Neural cell (in vitro differentiated cells): ENCODE data around the gene IFIT5. TPM values are rescaled to one million over a fixed set of nuclear protein-coding genes. Genes with fewer than 3 reads are reported as not detected.
"Not testable (repeated sequence)": the region's sequence is repeated elsewhere in the genome, so short reads cannot be mapped to it uniquely, and the experiment has no call there.

ENCODE experiments used
- H2AFZ ChIP-seq: fragments of 200-600, 300-800 bp; sonication (generic), shearing (Covaris generic); 2 replicates; pipeline ENCODE4 v1.6.0; 2014; ENCODE audit warnings: low read depth, mild to moderate bottlenecking, antibody characterized with exemption, low read length, moderate library complexity
- H3F3A ChIP-seq: fragments of 200-600 bp; shearing (Covaris generic); 2 replicates; pipeline ENCODE4 v1.6.1; 2016; ENCODE audit warnings: mild to moderate bottlenecking, moderate library complexity, mixed read lengths, antibody characterized with exemption, low read length; ENCODE audit not compliant: insufficient read depth, poor library complexity, severe bottlenecking
- H3K27ac ChIP-seq: fragments of 200-600, 300-800 bp; sonication (generic), shearing (Covaris generic); 2 replicates; pipeline ENCODE4 v1.5.1; 2014; ENCODE audit warnings: mild to moderate bottlenecking, low read length, moderate library complexity
- H3K27me3 ChIP-seq: fragments of 300-800, 200-600 bp; sonication (generic), shearing (Covaris generic); 2 replicates; pipeline ENCODE4 v1.6.0; 2014; ENCODE audit warnings: mild to moderate bottlenecking, low read depth, low read length, moderate library complexity; ENCODE audit not compliant: insufficient read depth
- H3K36me3 ChIP-seq: fragments of 300-800, 200-600 bp; sonication (generic), shearing (Covaris generic); 2 replicates; pipeline ENCODE4 v1.5.1; 2014; ENCODE audit warnings: mild to moderate bottlenecking, antibody characterized with exemption, low read length, moderate library complexity; ENCODE audit not compliant: insufficient read depth
- H3K4me2 ChIP-seq: fragments of 300-800, 200-600 bp; sonication (generic), shearing (Covaris generic); 2 replicates; pipeline ENCODE4 v1.6.0; 2014; ENCODE audit warnings: mild to moderate bottlenecking, low read length
- H3K4me3 ChIP-seq: fragments of 300-800, 200-600 bp; sonication (generic), shearing (Covaris generic); 2 replicates; pipeline ENCODE4 v1.5.1; 2014; ENCODE audit warnings: mild to moderate bottlenecking, low read length, moderate library complexity
- H3K79me2 ChIP-seq: fragments of 200-600 bp; shearing (Covaris generic); replicated peaks from 2 replicates; pipeline ENCODE4 v1.6.0; 2014; ENCODE audit warnings: mild to moderate bottlenecking, low read length, moderate library complexity; ENCODE audit not compliant: insufficient read depth
- H3K9ac ChIP-seq: fragments of 300-800, 200-600 bp; sonication (generic), shearing (Covaris generic); 2 replicates; pipeline ENCODE4 v1.6.1; 2016; ENCODE audit warnings: mild to moderate bottlenecking, low read length, mixed read lengths
- H3K9me2 ChIP-seq: fragments of 200-600 bp; shearing (Covaris generic); 2 replicates; pipeline ENCODE4 v1.6.1; 2016; ENCODE audit warnings: mild to moderate bottlenecking, low read length, mixed read lengths; ENCODE audit not compliant: insufficient read depth
- H3K9me3 ChIP-seq: fragments of 200-600, 300-800 bp; sonication (generic), shearing (Covaris generic); 2 replicates; pipeline ENCODE4 v1.6.1; 2016; ENCODE audit warnings: mild to moderate bottlenecking, mixed run types, low read length, moderate library complexity, mixed read lengths
- H4K20me1 ChIP-seq: fragments of 200-600 bp; shearing (Covaris generic); 2 replicates; pipeline ENCODE4 v1.6.1; 2016; ENCODE audit warnings: mild to moderate bottlenecking, mixed run types; ENCODE audit not compliant: insufficient read depth
- EP300 ChIP-seq: fragments of 450-650 bp; conservative IDR thresholded peaks from 2 replicates; pipeline ENCODE4 v1.6.1; 2014; ENCODE audit warnings: antibody characterized with exemption, mild to moderate bottlenecking, moderate library complexity; ENCODE audit not compliant: poor library complexity, severe bottlenecking
- EZH2 ChIP-seq: fragments of 200-600, 300-800 bp; shearing (Covaris generic), sonication (generic); IDR thresholded peaks from 2 replicates; pipeline ENCODE4 v1.6.1; 2014; ENCODE audit warnings: antibody characterized with exemption, low read length, borderline replicate concordance, mild to moderate bottlenecking; ENCODE audit not compliant: insufficient read depth, poor library complexity, severe bottlenecking
- MXI1 ChIP-seq: fragments of 450-650 bp; conservative IDR thresholded peaks from 2 replicates; pipeline ENCODE4 v1.6.1; 2014; ENCODE audit warnings: antibody characterized with exemption, mild to moderate bottlenecking; ENCODE audit not compliant: poor library complexity, severe bottlenecking
- POLR2AphosphoS5 ChIP-seq: IDR thresholded peaks from 2 replicates; pipeline ENCODE4 v1.6.1; 2012
- RAD21 ChIP-seq: fragments of 450-650 bp; conservative IDR thresholded peaks from 2 replicates; pipeline ENCODE4 v1.6.1; 2014; ENCODE audit warnings: antibody characterized with exemption, mild to moderate bottlenecking, moderate library complexity
- REST ChIP-seq: IDR thresholded peaks from 2 replicates; pipeline ENCODE4 v1.6.1; 2012; ENCODE audit warnings: borderline replicate concordance
- SMC3 ChIP-seq: fragments of 450-650 bp; conservative IDR thresholded peaks from 2 replicates; pipeline ENCODE4 v1.6.1; 2014; ENCODE audit warnings: antibody characterized with exemption, mild to moderate bottlenecking, moderate library complexity; ENCODE audit not compliant: poor library complexity
- TAF1 ChIP-seq: IDR thresholded peaks from 2 replicates; pipeline ENCODE4 v1.6.1; 2012; ENCODE audit warnings: low read depth
- polyA plus RNA-seq: library from polyadenylated mRNA; depleted of rRNA; stranded (reverse); fragments of >200 nt; gene quantifications from 2 replicates; pipeline ENCODE4 v1.2.3, GENCODE V29; 2014
- TF ChIP-seq, protein P1 (sequence below): fragments of 450-650 bp; IDR thresholded peaks from 2 replicates; pipeline ENCODE4 v1.5.1; 2014; ENCODE audit warnings: antibody characterized with exemption, mild to moderate bottlenecking, moderate library complexity; ENCODE audit not compliant: poor library complexity, severe bottlenecking

Gene IFIT5
- polyA plus RNA-seq, 1 donor from 2014 or later, result 16.3 TPM

DNA sequence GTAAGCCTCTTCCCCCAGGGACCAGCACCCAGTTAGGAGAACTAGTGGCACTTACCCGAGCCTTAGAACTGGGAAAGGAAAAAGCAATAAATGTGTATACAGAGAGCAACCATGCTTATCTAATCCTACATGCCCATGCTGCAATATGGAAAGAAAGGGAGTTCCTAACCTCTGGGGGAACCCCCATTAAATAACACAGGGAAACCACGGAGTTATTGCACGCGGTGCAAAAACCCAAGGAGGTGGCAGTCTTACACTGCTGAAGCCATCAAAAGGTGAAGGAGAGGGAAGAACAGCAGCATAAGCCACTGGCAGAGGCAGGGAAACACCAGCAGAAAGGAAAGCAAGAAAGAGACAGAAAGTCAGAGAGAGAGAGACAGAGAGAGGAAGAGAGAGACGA, 3.8 kb upstream of the IFIT5 start:
- not testable (repeated sequence) for H2AFZ ChIP-seq, H3K27ac ChIP-seq, H3K36me3 ChIP-seq, H3K9ac ChIP-seq, H3K79me2 ChIP-seq, H3K27me3 ChIP-seq, H3K9me2 ChIP-seq, H3F3A ChIP-seq, H3K4me2 ChIP-seq, H4K20me1 ChIP-seq, H3K9me3 ChIP-seq
- peak overlapping the region; percentile 10 for H3K4me3 ChIP-seq

GRCh38 chr10:89411135-89411534, 3.2 kb upstream of the IFIT5 start:
- peak overlapping the region; percentile 10 for H3K4me3 ChIP-seq
- not testable (repeated sequence) for H3K9me3 ChIP-seq, H3K27me3 ChIP-seq, H3K9ac ChIP-seq, H3K9me2 ChIP-seq, H3K27ac ChIP-seq, H2AFZ ChIP-seq, H3K79me2 ChIP-seq, H3K36me3 ChIP-seq, H3K4me2 ChIP-seq, H3F3A ChIP-seq, H4K20me1 ChIP-seq

- H3K79me2 ChIP-seq, H3K9me2 ChIP-seq, H4K20me1 ChIP-seq: not testable (repeated sequence)
These were observed 2.1 kb upstream of the IFIT5 start for GRCh38 chr10:89412276-89412675.

DNA sequence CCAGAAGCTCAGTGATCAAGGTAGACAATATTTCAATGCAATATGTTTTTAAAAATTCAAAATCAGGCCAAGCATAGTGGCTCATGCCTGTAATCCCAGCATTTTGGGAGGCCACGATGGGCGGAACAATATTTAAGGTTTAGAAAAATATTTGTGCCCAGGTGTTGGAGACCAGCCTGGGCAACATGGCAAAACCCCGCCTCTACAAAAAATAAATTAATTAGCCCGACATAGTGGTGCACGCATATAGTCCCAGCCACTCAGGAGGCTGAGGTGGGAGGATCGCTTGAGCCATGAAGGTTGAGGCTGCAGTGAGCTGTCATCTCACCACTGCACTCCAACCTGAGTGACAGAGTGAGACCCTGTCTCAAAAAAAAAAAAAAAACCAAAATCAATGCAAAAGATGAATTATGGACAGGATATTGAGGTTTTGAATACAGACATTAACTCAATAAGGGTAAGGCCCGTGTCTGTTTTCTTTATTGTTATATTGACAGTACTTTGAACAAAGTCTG, 913 bp upstream of the IFIT5 start:
- no peaks in the 10 kb centered on the region for H3K36me3 ChIP-seq
- peak overlapping the region; percentile 82 for H3K9ac ChIP-seq
- peak overlapping the region; percentile 90 for H2AFZ ChIP-seq
- H3K79me2 ChIP-seq, result peaks cover 3% of the 10 kb centered on the region
- H3K27me3 ChIP-seq, result no peaks in the 10 kb centered on the region
- peak overlapping the region; percentile 64 for H3K4me2 ChIP-seq
- no peaks in the 10 kb centered on the region for H3F3A ChIP-seq
- peak overlapping the region; percentile 90 for H3K4me3 ChIP-seq
- no peak overlapping the region for H3K27ac ChIP-seq
- H3K9me3 ChIP-seq, result no peaks in the 10 kb centered on the region
- no peaks in the 10 kb centered on the region for H4K20me1 ChIP-seq
- TF ChIP-seq SMC3, result no peak
- no peak for TF ChIP-seq POLR2AphosphoS5
- TF ChIP-seq REST, result no peak
- TF ChIP-seq MXI1, result no peak
- no peak for TF ChIP-seq EZH2
- TF ChIP-seq TAF1, result no peak
- no peak for TF ChIP-seq EP300
- TF ChIP-seq RAD21, result no peak
- TF ChIP-seq, protein P1, sequence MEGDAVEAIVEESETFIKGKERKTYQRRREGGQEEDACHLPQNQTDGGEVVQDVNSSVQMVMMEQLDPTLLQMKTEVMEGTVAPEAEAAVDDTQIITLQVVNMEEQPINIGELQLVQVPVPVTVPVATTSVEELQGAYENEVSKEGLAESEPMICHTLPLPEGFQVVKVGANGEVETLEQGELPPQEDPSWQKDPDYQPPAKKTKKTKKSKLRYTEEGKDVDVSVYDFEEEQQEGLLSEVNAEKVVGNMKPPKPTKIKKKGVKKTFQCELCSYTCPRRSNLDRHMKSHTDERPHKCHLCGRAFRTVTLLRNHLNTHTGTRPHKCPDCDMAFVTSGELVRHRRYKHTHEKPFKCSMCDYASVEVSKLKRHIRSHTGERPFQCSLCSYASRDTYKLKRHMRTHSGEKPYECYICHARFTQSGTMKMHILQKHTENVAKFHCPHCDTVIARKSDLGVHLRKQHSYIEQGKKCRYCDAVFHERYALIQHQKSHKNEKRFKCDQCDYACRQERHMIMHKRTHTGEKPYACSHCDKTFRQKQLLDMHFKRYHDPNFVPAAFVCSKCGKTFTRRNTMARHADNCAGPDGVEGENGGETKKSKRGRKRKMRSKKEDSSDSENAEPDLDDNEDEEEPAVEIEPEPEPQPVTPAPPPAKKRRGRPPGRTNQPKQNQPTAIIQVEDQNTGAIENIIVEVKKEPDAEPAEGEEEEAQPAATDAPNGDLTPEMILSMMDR, result no peak
- H3K9me2 ChIP-seq, result no peaks in the 10 kb centered on the region

More at GRCh38 chr10:89412276-89412675, 2.1 kb upstream of the IFIT5 start:
- not testable (repeated sequence) for H3K27me3 ChIP-seq, H3K9ac ChIP-seq, H3K4me3 ChIP-seq, H3K36me3 ChIP-seq, H3K27ac ChIP-seq, H2AFZ ChIP-seq, H3F3A ChIP-seq, H3K9me3 ChIP-seq, H3K4me2 ChIP-seq
